Astrocyte (in vitro differentiated cells and primary cell): ENCODE data around the gene STK40. TPM values are rescaled to one million over a fixed set of nuclear protein-coding genes. Genes with fewer than 3 reads are reported as not detected.

Experiments used
- DNase-seq: peaks from one replicate; pipeline ENCODE4 v3.0.0-alpha.2; 2010; ENCODE audit warnings: low read depth
- FAIRE-seq: peaks from 2 replicates; lab custom pipeline; 2011; peaks lifted over from hg19 to GRCh38; lab: Jason Lieb, UNC
- H2AFZ ChIP-seq: 2 replicates; pipeline ENCODE4 v1.6.0; 2012; ENCODE audit warnings: low read depth, low read length, inconsistent platforms
- H3K27ac ChIP-seq: 2 replicates; pipeline ENCODE4 v1.5.1; 2011; ENCODE audit warnings: low read depth, low read length, inconsistent platforms
- H3K27me3 ChIP-seq: 2 replicates; pipeline ENCODE4 v1.6.0; 2011; ENCODE audit warnings: low read length, inconsistent platforms; ENCODE audit not compliant: insufficient read depth
- H3K36me3 ChIP-seq: 2 replicates; pipeline ENCODE4 v1.5.1; 2011; ENCODE audit warnings: low read length, inconsistent platforms; ENCODE audit not compliant: insufficient read depth
- H3K4me1 ChIP-seq: 2 replicates; pipeline ENCODE4 v1.5.1; 2011; ENCODE audit warnings: low read length, inconsistent platforms; ENCODE audit not compliant: insufficient read depth
- H3K4me2 ChIP-seq: 2 replicates; pipeline ENCODE4 v1.6.0; 2012; ENCODE audit warnings: low read length, inconsistent platforms
- H3K4me3 ChIP-seq: 2 replicates; pipeline ENCODE4 v1.5.1; 2011; ENCODE audit warnings: low read depth, mild to moderate bottlenecking, low read length, inconsistent platforms; ENCODE audit not compliant: insufficient read depth
- H3K79me2 ChIP-seq: 2 replicates; pipeline ENCODE4 v1.6.0; 2012; ENCODE audit warnings: mild to moderate bottlenecking, low read length, inconsistent platforms; ENCODE audit not compliant: insufficient read depth
- H3K9ac ChIP-seq: 2 replicates; pipeline ENCODE4 v1.6.0; 2012; ENCODE audit warnings: mild to moderate bottlenecking, low read length, inconsistent platforms
- H3K9me3 ChIP-seq: 2 replicates; pipeline ENCODE4 v1.5.1; 2012; ENCODE audit warnings: low read depth, mild to moderate bottlenecking, low read length, inconsistent platforms; ENCODE audit not compliant: insufficient read depth
- H4K20me1 ChIP-seq: 2 replicates; pipeline ENCODE4 v1.6.0; 2012; ENCODE audit warnings: low read length, inconsistent platforms; ENCODE audit not compliant: insufficient read depth
- H3K27ac Mint-ChIP-seq: one replicate; pipeline ENCODE4 v1.8.0; 2021; ENCODE audit warnings: mild to moderate bottlenecking, mixed read lengths; ENCODE audit not compliant: unreplicated experiment
- H3K27me3 Mint-ChIP-seq: one replicate; pipeline ENCODE4 v1.8.0; 2021; ENCODE audit warnings: low read depth, mixed read lengths; ENCODE audit not compliant: unreplicated experiment
- H3K36me3 Mint-ChIP-seq: one replicate; pipeline ENCODE4 v1.8.0; 2021; ENCODE audit warnings: low read depth, mixed read lengths; ENCODE audit not compliant: unreplicated experiment
- H3K4me1 Mint-ChIP-seq: one replicate; pipeline ENCODE4 v1.8.0; 2021; ENCODE audit warnings: low read depth, mixed read lengths; ENCODE audit not compliant: unreplicated experiment
- H3K4me3 Mint-ChIP-seq: one replicate; pipeline ENCODE4 v1.8.0; 2021; ENCODE audit warnings: mild to moderate bottlenecking, moderate library complexity, mixed read lengths; ENCODE audit not compliant: unreplicated experiment
- H3K9me3 Mint-ChIP-seq: one replicate; pipeline ENCODE4 v1.8.0; 2021; ENCODE audit warnings: mild to moderate bottlenecking, mixed read lengths; ENCODE audit not compliant: unreplicated experiment
- EZH2 ChIP-seq: IDR thresholded peaks from 2 replicates; pipeline ENCODE4 v1.6.1; 2012; ENCODE audit warnings: mild to moderate bottlenecking, low read length, inconsistent platforms; ENCODE audit not compliant: insufficient read depth
- total RNA-seq: library from RNA; stranded (reverse); gene quantifications from 2 replicates; pipeline ENCODE4 v1.2.1, GENCODE V29; 2021
- TF ChIP-seq, protein P1 (sequence below): IDR thresholded peaks from 2 replicates; pipeline ENCODE4 v1.5.1; 2011; ENCODE audit warnings: low read depth, mild to moderate bottlenecking, inconsistent platforms, low read length, moderate library complexity; ENCODE audit not compliant: insufficient read depth

The STK40 gene
- total RNA-seq, 1 donor from 2014 or later, result 71.1 TPM

DNA sequence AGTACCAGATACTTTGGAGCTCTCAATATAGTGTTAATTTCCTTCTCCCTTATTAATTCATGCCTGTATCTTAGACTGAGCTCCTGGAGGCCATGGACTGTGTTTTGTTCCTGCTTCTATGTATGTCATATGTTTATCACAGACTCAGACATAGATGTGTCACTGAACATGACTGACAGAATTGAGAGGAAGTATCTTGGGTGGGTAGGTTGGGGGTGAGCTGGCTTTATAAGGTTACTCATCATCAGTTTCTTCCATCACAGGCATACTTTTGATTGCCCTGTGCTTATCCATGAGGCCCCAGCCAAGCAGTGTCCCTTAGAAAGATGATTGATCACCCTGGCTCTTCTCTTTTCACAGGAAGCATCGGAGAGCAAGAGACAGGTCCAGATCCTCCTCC lies 85.2 kb downstream of the STK40 start:
- no peak for DNase-seq
- H3K9me3 ChIP-seq, result no peaks in the 10 kb centered on the region
- Mint-ChIP-seq H3K4me3 (peak overlapping the region; percentile 48), H3K27me3 (no peaks in the 10 kb centered on the region), H3K4me1 (peaks cover 28% of the 10 kb centered on the region), H3K27ac (peak overlapping the region; percentile 47), H3K36me3 (peaks cover 24% of the 10 kb centered on the region), H3K9me3 (no peaks in the 10 kb centered on the region)
- peak overlapping the region; percentile 47 for H3K27ac ChIP-seq
- no peak for FAIRE-seq
- peaks cover 71% of the 10 kb centered on the region for H4K20me1 ChIP-seq
- H3K79me2 ChIP-seq, result peaks cover 15% of the 10 kb centered on the region
- H3K27me3 ChIP-seq, result no peaks in the 10 kb centered on the region
- H2AFZ ChIP-seq, result no peak overlapping the region
- H3K9ac ChIP-seq, result no peak overlapping the region
- H3K4me1 ChIP-seq, result peaks cover 14% of the 10 kb centered on the region
- peaks cover 47% of the 10 kb centered on the region for H3K36me3 ChIP-seq
- TF ChIP-seq, protein P1, sequence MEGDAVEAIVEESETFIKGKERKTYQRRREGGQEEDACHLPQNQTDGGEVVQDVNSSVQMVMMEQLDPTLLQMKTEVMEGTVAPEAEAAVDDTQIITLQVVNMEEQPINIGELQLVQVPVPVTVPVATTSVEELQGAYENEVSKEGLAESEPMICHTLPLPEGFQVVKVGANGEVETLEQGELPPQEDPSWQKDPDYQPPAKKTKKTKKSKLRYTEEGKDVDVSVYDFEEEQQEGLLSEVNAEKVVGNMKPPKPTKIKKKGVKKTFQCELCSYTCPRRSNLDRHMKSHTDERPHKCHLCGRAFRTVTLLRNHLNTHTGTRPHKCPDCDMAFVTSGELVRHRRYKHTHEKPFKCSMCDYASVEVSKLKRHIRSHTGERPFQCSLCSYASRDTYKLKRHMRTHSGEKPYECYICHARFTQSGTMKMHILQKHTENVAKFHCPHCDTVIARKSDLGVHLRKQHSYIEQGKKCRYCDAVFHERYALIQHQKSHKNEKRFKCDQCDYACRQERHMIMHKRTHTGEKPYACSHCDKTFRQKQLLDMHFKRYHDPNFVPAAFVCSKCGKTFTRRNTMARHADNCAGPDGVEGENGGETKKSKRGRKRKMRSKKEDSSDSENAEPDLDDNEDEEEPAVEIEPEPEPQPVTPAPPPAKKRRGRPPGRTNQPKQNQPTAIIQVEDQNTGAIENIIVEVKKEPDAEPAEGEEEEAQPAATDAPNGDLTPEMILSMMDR, result no peak
- TF ChIP-seq EZH2, result no peak
- no peak overlapping the region for H3K4me2 ChIP-seq
- H3K4me3 ChIP-seq, result no peak overlapping the region

DNA sequence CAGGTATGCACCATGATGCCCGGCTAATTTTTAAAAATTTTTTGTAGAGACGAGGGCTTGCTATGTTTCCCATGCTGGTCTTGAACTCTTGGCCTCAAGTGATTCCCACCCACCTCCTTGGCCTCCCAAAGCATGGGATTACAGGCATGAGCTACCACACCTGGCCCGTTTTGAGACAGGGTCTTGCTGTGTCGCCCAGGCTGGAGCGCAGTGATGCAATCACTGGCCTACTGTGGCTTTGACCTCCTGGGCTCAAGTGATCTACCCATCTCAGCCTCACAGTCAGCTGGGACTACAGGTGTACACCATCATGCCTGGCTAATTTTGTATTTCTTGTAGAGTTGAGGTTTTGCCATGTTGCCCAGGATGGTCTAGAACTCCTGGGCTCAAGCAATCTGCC lies 87.1 kb downstream of the STK40 start:
- H3K79me2 ChIP-seq, result peaks cover 20% of the 10 kb centered on the region
- no peak for FAIRE-seq
- H3K27ac Mint-ChIP-seq, result no peak overlapping the region
- no peaks in the 10 kb centered on the region for H3K27me3 Mint-ChIP-seq
- H3K4me1 Mint-ChIP-seq, result peaks cover 22% of the 10 kb centered on the region
- H3K27me3 ChIP-seq, result no peaks in the 10 kb centered on the region
- H3K4me2 ChIP-seq, result no peak overlapping the region
- H3K36me3 ChIP-seq, result peaks cover 55% of the 10 kb centered on the region
- H2AFZ ChIP-seq, result no peak overlapping the region
- no peak overlapping the region for H3K4me3 Mint-ChIP-seq
- peaks cover 70% of the 10 kb centered on the region for H4K20me1 ChIP-seq
- no peak overlapping the region for H3K4me3 ChIP-seq
- no peaks in the 10 kb centered on the region for H3K9me3 Mint-ChIP-seq
- H3K27ac ChIP-seq, result no peak overlapping the region
- TF ChIP-seq, protein P1, result no peak
- no peak for TF ChIP-seq EZH2
- H3K9ac ChIP-seq, result no peak overlapping the region
- H3K4me1 ChIP-seq, result peaks cover 14% of the 10 kb centered on the region
- no peaks in the 10 kb centered on the region for H3K9me3 ChIP-seq
- H3K36me3 Mint-ChIP-seq, result peaks cover 20% of the 10 kb centered on the region
- no peak for DNase-seq

GRCh38 chr1:36297062-36297461 lies 88.7 kb downstream of the STK40 start:
- Mint-ChIP-seq H3K4me3 (no peak overlapping the region), H3K36me3 (peaks cover 13% of the 10 kb centered on the region), H3K4me1 (peaks cover 16% of the 10 kb centered on the region), H3K9me3 (no peaks in the 10 kb centered on the region), H3K27me3 (no peaks in the 10 kb centered on the region), H3K27ac (no peak overlapping the region)
- Histone ChIP-seq H3K4me3 (no peak overlapping the region), H3K79me2 (peaks cover 25% of the 10 kb centered on the region), H3K36me3 (peaks cover 54% of the 10 kb centered on the region), H4K20me1 (peaks cover 64% of the 10 kb centered on the region), H3K27me3 (no peaks in the 10 kb centered on the region), H3K4me2 (no peak overlapping the region), H3K9me3 (no peaks in the 10 kb centered on the region), H3K4me1 (peaks cover 14% of the 10 kb centered on the region), H3K27ac (no peak overlapping the region), H3K9ac (no peak overlapping the region), H2AFZ (no peak overlapping the region)
- FAIRE-seq (peak; percentile 32), DNase-seq (no peak)
- TF ChIP-seq, protein P1, result no peak
- TF ChIP-seq EZH2, result no peak
